ENCODE measurements around the gene TMPRSS4.

The TMPRSS4 gene

DNA sequence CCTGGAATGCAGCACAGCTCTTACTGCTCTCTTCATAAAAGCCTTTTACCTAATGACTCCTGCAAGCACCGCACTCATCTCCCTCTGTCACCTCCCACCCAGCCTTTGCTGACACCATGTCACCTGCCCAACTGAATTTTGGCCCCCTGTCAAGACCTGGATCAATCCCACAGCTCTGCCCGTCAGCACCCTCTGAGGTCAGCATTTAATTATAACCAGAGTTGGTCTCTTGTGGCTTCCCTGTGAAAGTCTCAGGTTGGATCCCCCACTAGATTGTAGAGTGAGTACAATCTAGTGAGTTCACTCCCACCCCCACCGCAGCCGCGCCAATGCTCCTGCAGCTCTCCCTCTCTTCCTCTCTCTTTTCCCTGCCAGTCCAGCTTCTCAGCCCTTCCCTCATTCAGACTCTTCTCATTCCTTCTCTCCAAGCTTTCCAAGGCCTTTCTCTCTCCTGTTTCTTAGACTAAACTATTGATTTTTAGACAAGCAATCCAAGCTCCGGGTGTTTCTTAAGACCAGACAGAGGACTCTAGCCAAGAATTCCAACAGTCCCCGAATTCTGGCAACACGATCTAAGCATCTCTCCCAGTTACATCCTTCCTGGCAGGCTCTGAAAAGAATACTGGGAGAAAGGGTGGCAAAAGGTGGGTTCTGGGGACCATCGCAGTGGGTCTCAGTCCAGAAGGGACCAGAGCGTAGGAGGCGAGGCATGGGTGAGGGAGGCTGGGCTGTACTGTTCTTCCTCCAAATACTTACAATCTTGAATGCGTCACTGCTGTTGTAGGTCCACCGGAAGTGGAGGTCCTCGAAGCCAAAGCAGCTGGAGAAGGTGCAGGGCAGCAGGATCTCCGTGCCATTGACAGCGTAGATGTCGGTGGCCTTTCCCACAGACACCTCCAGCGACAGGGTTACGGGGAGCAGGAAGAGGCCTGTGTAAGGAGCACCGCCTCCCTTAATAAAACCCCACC is 67.7 kb downstream of the TMPRSS4 start:
- Mint-ChIP-seq H3K9me3 (no peaks in the 10 kb centered on the region), H3K27ac (no peak overlapping the region), H3K27me3 (peaks cover 53 to 64% of the 10 kb centered on the region in 2 donors), H3K4me3 (peak overlapping the region; percentile 79 to 81), H3K36me3 (ENCODE audit: insufficient read depth) (no peaks in the 10 kb centered on the region), H3K4me1 (ENCODE audit: low read depth in 2 of 2) (peaks cover 4 to 9% of the 10 kb centered on the region in 2 donors)
- ATAC-seq (replicated peaks) (no peak), DNase-seq (no peak)

DNA sequence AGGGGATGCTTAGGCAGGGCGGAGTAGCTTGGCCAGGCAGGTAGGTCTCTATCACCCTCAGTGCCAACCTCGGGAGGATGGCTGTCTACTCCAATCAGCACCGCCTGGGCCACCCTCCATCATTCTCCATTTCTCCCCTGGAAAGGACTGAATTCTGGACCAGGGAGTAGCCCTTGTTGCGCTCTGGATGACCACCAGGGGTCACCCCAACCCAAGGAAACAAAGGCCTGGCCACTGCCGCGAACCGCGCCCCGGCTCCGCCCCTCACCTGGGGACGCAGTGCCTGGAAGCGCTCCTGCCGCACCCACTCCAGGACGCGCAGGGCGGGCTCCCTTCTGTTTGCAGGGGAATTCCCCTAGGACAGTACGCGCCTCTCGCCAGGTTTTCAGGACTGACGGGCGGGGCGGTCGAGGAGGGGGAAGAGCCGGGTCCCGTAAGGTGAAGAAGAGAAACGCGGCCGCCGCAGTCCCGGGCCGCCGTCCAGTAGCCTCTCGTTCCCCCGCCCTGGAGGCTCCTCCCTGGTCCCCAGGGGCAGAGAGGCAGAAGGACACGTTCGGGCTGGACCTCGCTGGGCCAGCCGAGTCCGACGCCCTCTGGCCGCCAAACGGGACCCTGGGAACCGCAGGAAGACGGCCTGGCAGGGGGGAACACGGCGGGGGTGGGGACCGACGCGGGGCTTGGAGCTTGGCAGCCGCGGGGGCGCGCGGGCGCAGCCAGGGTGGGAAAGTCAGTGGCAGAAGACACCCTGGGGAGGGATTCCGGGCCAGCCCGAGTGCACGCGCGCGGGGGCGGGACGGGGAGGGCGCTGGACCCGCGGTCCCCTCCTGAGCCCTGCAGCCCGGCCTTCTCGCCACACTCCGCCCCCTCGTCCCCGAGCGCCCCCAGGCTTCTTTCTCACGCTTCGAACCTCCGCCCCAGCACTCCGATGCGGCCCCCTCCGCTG is 68.7 kb downstream of the TMPRSS4 start:
- H3K27ac Mint-ChIP-seq = peak overlapping the region in 1 of 2 donors; percentile 20
- ATAC-seq (replicated peaks) (peak; percentile 94), DNase-seq (peak; percentile 79 to 83 (median 83))
- H3K36me3 Mint-ChIP-seq (ENCODE audit: insufficient read depth) = no peaks in the 10 kb centered on the region
- peaks cover 46 to 57% of the 10 kb centered on the region in 2 donors for H3K27me3 Mint-ChIP-seq
- peaks cover 4 to 9% of the 10 kb centered on the region in 2 donors for H3K4me1 Mint-ChIP-seq (ENCODE audit: low read depth in 2 of 2)
- peak overlapping the region; percentile 79 to 81 for H3K4me3 Mint-ChIP-seq
- no peaks in the 10 kb centered on the region for H3K9me3 Mint-ChIP-seq

DNA sequence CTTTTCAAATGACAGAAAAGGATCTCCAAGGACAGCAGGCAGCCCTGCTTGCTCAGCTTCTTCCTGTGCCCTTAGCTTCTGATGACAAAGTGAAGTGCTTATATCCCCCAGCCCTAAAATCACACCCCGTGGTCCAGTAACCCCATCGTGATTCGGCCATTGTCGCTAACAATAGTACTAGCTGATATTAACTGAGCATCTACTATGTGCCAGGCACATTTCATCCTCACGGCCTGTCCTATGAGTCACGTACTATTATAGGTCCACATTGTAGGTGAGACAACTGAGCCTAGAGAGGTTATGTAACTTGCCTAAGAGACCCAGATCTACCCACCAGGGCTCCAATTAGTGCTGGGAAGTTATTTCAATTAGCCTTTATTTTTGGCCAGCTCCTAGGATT is 69.7 kb downstream of the TMPRSS4 start:
- DNase-seq (no peak), ATAC-seq (replicated peaks) (no peak)
- Mint-ChIP-seq H3K9me3 (no peaks in the 10 kb centered on the region), H3K4me3 (peak overlapping the region; percentile 79 to 81), H3K27ac (peak overlapping the region in 1 of 2 donors; percentile 20), H3K27me3 (peaks cover 36 to 57% of the 10 kb centered on the region in 2 donors), H3K36me3 (ENCODE audit: insufficient read depth) (no peaks in the 10 kb centered on the region), H3K4me1 (ENCODE audit: low read depth in 2 of 2) (peaks cover 4 to 9% of the 10 kb centered on the region in 2 donors)

DNA sequence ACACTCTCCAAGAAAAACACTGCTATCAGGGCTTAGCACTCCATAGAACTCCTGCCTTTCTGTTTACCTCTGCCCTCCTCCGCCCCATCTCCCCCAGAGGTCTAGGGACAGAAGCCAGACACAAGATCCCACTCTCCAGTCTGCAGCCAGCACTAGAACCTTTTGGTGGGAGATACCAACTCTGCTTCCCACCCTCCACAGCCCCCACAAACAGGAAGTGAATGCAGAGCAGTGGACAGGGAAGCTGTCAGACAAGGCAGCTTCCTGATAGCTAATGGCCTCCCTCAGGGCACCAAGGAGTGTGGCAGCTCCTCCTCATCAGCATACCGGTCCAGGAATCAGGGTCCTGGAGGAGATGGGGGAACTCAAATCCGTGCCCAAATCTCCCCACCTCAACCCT is 70.6 kb downstream of the TMPRSS4 start:
- H3K9me3 Mint-ChIP-seq = no peaks in the 10 kb centered on the region
- no peaks in the 10 kb centered on the region for H3K36me3 Mint-ChIP-seq (ENCODE audit: insufficient read depth)
- DNase-seq (no peak), ATAC-seq (replicated peaks) (no peak)
- H3K4me1 Mint-ChIP-seq (ENCODE audit: low read depth in 2 of 2) = peaks cover 4 to 12% of the 10 kb centered on the region in 2 donors
- peaks cover 27 to 57% of the 10 kb centered on the region in 2 donors for H3K27me3 Mint-ChIP-seq
- H3K27ac Mint-ChIP-seq = no peak overlapping the region
- H3K4me3 Mint-ChIP-seq = no peak overlapping the region

DNA sequence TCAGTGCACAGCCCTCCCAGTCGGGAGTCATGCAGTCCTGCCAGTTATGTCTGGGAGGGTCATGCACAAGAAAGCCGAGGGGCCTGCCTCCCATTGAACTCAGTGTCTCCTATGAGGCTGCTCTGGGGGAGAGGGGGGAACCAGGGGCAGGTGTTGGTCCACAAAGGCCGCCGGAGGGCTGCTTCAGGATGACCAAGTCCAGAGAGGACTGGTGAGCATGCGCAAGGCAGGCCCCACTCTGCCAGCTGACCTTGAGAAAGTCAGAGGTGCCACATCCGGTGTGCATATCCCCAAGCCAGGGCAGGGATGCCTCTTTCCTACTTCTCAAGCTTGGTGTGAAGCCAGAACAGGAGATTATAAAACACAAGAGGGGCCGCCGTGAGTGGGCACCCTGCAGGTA is 71.4 kb downstream of the TMPRSS4 start:
- DNase-seq (no peak), ATAC-seq (replicated peaks) (no peak)
- H3K36me3 Mint-ChIP-seq (ENCODE audit: insufficient read depth) = no peaks in the 10 kb centered on the region
- H3K4me3 Mint-ChIP-seq = no peak overlapping the region
- H3K27ac Mint-ChIP-seq = no peak overlapping the region
- no peaks in the 10 kb centered on the region for H3K9me3 Mint-ChIP-seq
- peaks cover 22 to 55% of the 10 kb centered on the region in 2 donors for H3K27me3 Mint-ChIP-seq
- H3K4me1 Mint-ChIP-seq (ENCODE audit: low read depth in 2 of 2) = peaks cover 4 to 12% of the 10 kb centered on the region in 2 donors

DNA sequence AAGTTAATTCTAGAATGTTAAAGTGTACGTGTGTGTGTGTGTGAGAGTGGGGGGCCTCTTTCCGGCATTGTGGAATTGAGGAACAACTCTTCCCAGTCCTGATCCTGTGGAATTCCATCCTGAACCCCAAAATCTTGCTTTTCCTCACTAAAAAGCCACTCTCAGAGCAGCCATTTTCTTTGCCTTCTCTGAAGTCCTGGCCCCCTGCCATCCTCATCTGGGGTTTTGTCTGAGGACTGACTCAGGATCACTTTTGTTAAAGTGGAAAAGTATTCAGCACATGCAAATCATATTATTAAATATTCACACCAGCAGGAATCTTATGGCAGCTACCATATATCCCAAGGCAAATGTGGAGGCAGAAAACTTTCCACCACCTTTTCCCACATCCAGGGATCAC is 72.0 kb downstream of the TMPRSS4 start:
- Mint-ChIP-seq H3K27ac (no peak overlapping the region), H3K9me3 (no peaks in the 10 kb centered on the region), H3K4me1 (ENCODE audit: low read depth in 2 of 2) (peaks cover 9 to 17% of the 10 kb centered on the region in 2 donors), H3K36me3 (ENCODE audit: insufficient read depth) (no peaks in the 10 kb centered on the region), H3K27me3 (peaks cover 22 to 55% of the 10 kb centered on the region in 2 donors), H3K4me3 (no peak overlapping the region)
- ATAC-seq (replicated peaks) = no peak
- DNase-seq = no peak

DNA sequence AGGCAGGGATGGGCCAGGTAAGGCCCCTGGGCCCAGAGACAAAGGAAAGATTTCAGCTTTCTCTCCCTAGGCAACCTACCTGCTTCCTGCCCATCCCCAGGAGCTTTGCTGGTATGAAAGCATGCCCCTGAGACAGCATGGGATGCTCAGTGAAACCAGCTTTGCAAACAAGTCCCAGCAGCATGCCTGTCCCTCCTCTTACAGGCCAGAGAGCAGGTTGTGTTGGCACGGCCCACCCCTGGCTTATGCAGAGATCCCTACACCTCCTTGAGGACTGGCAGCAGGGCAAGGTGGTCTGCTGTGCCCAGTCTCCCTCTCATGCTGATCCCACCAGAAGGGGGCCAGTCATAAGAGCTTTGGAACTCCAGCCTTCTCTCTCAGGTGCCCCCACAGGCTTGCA is 72.6 kb downstream of the TMPRSS4 start:
- H3K4me1 Mint-ChIP-seq (ENCODE audit: low read depth in 2 of 2) = peaks cover 11 to 18% of the 10 kb centered on the region in 2 donors

DNA sequence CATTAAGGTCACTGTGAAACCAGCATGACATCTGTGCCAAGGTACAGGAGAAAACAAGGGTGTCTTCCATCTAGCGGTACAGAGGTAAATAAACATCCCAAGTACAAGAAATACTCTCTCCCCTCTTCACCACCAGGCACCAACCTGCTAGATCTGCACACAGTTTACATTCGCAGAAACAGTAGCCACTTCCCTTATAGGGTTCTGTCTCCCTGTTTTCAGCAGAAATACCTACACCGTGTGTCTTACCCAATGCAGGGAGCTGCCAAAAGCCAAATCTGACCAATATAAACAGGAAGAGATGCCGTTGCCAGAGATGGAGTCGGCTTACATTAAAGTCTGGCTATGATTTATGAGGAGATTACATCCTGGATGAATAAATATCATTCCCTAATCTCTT is 74.6 kb downstream of the TMPRSS4 start:
- H3K4me3 Mint-ChIP-seq = no peak overlapping the region

More for the DNA sequence above, 72.6 kb downstream of the TMPRSS4 start:
- peaks cover 22 to 55% of the 10 kb centered on the region in 2 donors for H3K27me3 Mint-ChIP-seq
- H3K27ac Mint-ChIP-seq = no peak overlapping the region
- no peak for ATAC-seq (replicated peaks)
- no peak overlapping the region for H3K4me3 Mint-ChIP-seq
- no peak for DNase-seq
- no peaks in the 10 kb centered on the region for H3K9me3 Mint-ChIP-seq
- H3K36me3 Mint-ChIP-seq (ENCODE audit: insufficient read depth) = no peaks in the 10 kb centered on the region

DNA sequence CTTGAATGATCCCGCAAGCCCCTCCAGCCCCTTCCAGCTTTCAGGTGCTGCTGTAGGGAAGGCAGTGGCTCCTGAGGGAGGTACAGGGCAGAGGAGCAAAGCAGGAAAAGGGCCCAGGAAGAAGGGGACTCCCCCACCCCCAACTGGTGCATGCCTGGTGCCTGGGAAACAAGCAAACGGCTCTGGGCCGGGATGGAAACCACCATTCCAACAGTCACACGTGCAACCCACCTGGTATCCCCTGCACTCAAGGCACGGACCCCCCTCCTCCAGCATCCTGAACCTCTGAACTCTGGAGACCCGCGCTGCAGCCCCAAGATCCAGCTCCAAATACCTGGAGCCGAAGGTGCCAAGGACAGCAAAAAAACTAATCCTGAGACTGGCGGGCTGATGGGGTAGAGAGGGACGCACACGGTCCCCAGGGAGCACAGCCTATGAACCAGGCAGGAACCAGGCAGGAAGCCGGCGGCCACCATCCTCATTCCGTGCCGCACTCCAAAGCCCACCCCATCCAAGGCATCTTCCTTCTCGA is 75.2 kb downstream of the TMPRSS4 start:
- no peaks in the 10 kb centered on the region for H3K36me3 Mint-ChIP-seq (ENCODE audit: insufficient read depth)
- no peaks in the 10 kb centered on the region for H3K9me3 Mint-ChIP-seq
- H3K27ac Mint-ChIP-seq = no peak overlapping the region
- peak overlapping the region; percentile 32 to 71 for H3K4me3 Mint-ChIP-seq
- H3K27me3 Mint-ChIP-seq = peaks cover 38 to 72% of the 10 kb centered on the region in 2 donors
- peaks cover 15 to 18% of the 10 kb centered on the region in 2 donors for H3K4me1 Mint-ChIP-seq (ENCODE audit: low read depth in 2 of 2)
- ATAC-seq (replicated peaks) (no peak), DNase-seq (no peak)

More for the DNA sequence above, 74.6 kb downstream of the TMPRSS4 start:
- DNase-seq (no peak), ATAC-seq (replicated peaks) (no peak)
- Mint-ChIP-seq H3K27ac (no peak overlapping the region), H3K27me3 (peaks cover 31 to 66% of the 10 kb centered on the region in 2 donors), H3K36me3 (ENCODE audit: insufficient read depth) (no peaks in the 10 kb centered on the region), H3K9me3 (no peaks in the 10 kb centered on the region), H3K4me1 (ENCODE audit: low read depth in 2 of 2) (peaks cover 9 to 13% of the 10 kb centered on the region in 2 donors)

DNA sequence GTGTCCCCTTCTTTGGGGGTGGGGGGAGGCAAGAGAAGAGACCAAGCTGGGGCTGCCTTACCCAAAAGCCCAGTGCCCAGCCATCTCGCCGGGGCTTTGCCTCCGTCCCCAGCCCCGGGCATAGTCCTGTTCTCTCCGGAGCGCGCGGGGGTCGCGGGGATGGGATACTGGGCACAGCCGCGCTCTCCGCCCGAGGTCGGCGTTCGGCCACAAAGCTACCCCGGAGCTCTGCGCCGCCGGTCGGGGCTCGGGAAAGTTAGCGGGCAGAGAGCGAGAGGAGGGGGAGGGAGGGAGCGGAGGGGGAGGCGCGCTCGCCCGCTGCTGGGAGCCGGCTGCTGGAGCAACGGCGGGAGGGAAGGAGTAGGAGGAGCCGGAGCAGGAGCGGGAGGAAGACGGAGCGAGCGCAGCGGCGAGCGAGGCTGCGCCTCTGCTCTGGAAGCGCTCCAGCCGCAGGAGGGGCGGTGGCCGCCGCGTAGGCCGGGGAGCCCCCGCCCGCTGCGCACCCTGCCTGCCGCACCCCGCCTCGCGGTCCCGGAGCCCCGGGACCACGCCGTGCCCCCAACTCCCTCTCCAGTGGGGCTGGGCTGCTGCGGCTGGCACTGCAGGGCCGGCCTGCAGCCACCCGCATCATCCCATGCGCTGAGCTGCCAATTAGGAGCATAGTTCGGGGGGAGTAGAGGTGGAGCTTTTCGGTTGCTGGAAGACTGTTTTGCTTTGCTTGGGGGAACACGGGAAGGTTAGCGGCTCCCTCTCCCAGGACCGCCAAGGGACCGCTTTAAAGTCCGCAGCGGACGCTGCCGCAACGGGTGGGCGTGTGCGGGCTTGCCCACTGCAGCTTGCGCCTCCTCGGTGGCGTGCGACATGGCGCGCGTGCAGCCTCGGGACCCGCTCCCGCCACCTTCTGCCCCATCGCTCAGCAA is 75.9 kb downstream of the TMPRSS4 start, which contains the start of gene SCN4B:
TSS of gene SCN4B (minus strand) at position 272 of the 920 bp plus-strand sequence. CDS start at position 122, 150 bp downstream.
- H3K4me1 Mint-ChIP-seq (ENCODE audit: low read depth in 2 of 2) = peaks cover 16 to 22% of the 10 kb centered on the region in 2 donors
- H3K4me3 Mint-ChIP-seq = peak within 1 kb of the TSS; percentile 32 to 71
- H3K9me3 Mint-ChIP-seq = no peaks in the 10 kb centered on the region
- H3K27me3 Mint-ChIP-seq = peaks cover 45 to 77% of the 10 kb centered on the region in 2 donors
- DNase-seq (no peak), ATAC-seq (replicated peaks) (peak; percentile 57)
- H3K27ac Mint-ChIP-seq = no peak within 1 kb of the TSS
- no peaks in the 10 kb centered on the region for H3K36me3 Mint-ChIP-seq (ENCODE audit: insufficient read depth)

DNA sequence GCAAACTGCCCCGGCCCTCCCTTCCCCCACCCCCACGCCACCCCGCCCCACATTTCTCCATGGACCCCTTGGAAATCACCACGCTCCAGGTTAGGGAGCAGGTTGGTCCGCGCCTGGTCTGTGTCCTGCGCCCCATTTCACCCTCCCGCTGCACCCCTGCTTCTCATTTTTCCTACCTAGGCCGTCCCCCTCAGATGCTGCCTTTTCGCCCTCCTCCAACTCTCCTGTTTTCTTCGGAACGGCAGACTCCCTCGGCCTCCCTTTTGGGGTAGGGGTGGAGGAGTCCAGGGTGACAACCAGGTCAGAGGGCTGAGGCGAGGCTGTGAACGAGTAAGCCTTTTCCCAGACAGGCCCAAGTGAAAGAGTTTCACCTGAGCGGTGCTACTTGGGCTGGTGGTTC is 76.6 kb downstream of the TMPRSS4 start:
- no peaks in the 10 kb centered on the region for H3K9me3 Mint-ChIP-seq
- no peaks in the 10 kb centered on the region for H3K36me3 Mint-ChIP-seq (ENCODE audit: insufficient read depth)
- ATAC-seq (replicated peaks) = no peak
- DNase-seq = no peak
- no peak overlapping the region for H3K27ac Mint-ChIP-seq
- peak overlapping the region; percentile 32 to 71 for H3K4me3 Mint-ChIP-seq
- peaks cover 49 to 80% of the 10 kb centered on the region in 2 donors for H3K27me3 Mint-ChIP-seq
- peaks cover 16 to 22% of the 10 kb centered on the region in 2 donors for H3K4me1 Mint-ChIP-seq (ENCODE audit: low read depth in 2 of 2)

DNA sequence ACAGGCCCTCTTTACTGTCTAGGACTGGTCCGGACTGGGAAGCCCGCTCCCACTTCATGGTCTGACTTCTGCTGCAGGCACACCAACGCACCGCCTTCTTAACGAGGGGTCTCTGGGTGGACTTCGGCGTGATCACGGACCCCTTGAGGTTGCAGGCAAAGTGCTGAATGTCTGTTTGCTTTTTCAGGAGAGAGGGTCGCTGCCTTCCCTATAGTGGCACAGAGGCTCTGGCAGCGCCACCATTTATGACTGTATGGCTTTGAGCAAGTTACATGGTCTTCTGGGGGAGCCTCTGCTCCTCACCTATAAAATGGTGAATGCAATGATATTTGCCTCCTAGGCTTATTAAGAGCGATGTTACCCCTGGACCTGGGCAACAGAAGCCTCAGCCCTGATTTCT is 77.1 kb downstream of the TMPRSS4 start:
- peak overlapping the region; percentile 32 to 71 for H3K4me3 Mint-ChIP-seq
- no peaks in the 10 kb centered on the region for H3K36me3 Mint-ChIP-seq (ENCODE audit: insufficient read depth)
- H3K27ac Mint-ChIP-seq = no peak overlapping the region
- peaks cover 49 to 85% of the 10 kb centered on the region in 2 donors for H3K27me3 Mint-ChIP-seq
- no peaks in the 10 kb centered on the region for H3K9me3 Mint-ChIP-seq
- ATAC-seq (replicated peaks) (no peak), DNase-seq (no peak)
- H3K4me1 Mint-ChIP-seq (ENCODE audit: low read depth in 2 of 2) = peaks cover 16 to 22% of the 10 kb centered on the region in 2 donors
